D721Med (cell line): Measurements from ENCODE around the gene FCAMR.
"Not testable (repeated sequence)": the region's sequence is repeated elsewhere in the genome, so short reads cannot be mapped to it uniquely, and the experiment has no call there.

Source experiments
- DNase-seq: peaks from one replicate; pipeline ENCODE4 v3.0.0; 2011; ENCODE audit warnings: low spot score; ENCODE audit not compliant: insufficient read length
- FAIRE-seq: peaks from 2 replicates; lab custom pipeline; 2011; peaks lifted over from hg19 to GRCh38; lab: Jason Lieb, UNC
- TF ChIP-seq, protein P1 (sequence below): IDR thresholded peaks from 2 replicates; pipeline ENCODE4 v1.5.1; 2012; ENCODE audit warnings: mild to moderate bottlenecking, control low read depth; ENCODE audit not compliant: insufficient read depth; ENCODE audit errors: missing control alignments

Gene FCAMR

DNA sequence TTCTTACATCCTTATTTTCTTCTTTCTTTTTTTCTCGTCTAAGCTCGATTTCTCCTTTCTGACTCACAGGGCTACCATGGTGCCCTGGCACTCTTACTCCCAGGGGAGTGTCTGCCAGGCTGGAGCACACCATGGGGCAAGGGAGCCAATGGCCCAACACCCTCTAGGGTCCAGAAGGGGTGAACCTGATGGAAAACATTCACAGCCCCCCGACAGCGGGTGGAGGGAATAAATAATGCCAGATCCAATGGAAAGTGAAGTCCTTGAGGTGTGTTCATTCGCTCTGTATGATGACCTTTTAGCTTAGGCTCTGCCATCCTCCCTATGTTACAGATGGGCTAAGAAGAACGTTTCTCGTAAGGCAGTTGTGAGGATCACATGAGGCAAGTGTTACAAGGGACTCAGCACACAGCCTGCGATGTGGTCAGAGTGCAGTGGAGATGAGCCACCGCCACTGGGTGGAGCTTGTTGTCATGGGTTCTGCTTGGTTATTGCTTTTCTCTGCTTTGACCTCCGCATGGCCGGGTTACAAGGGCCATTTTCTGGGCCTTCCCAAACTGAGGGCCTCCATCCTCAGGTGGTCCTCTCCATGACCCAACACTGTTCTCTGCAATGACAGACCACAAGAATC is 45.0 kb downstream of the FCAMR start:
- TF ChIP-seq, protein P1, sequence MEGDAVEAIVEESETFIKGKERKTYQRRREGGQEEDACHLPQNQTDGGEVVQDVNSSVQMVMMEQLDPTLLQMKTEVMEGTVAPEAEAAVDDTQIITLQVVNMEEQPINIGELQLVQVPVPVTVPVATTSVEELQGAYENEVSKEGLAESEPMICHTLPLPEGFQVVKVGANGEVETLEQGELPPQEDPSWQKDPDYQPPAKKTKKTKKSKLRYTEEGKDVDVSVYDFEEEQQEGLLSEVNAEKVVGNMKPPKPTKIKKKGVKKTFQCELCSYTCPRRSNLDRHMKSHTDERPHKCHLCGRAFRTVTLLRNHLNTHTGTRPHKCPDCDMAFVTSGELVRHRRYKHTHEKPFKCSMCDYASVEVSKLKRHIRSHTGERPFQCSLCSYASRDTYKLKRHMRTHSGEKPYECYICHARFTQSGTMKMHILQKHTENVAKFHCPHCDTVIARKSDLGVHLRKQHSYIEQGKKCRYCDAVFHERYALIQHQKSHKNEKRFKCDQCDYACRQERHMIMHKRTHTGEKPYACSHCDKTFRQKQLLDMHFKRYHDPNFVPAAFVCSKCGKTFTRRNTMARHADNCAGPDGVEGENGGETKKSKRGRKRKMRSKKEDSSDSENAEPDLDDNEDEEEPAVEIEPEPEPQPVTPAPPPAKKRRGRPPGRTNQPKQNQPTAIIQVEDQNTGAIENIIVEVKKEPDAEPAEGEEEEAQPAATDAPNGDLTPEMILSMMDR = no peak
- no peak for DNase-seq
- FAIRE-seq = no peak

- FAIRE-seq (no peak), DNase-seq (no peak)
- TF ChIP-seq, protein P1 = no peak
Measured at GRCh38 chr1:206924592-206925105, 45.6 kb downstream of the FCAMR start.

- DNase-seq, FAIRE-seq: not testable (repeated sequence)
Measured at GRCh38 chr1:206923961-206924557, 46.2 kb downstream of the FCAMR start.

DNA sequence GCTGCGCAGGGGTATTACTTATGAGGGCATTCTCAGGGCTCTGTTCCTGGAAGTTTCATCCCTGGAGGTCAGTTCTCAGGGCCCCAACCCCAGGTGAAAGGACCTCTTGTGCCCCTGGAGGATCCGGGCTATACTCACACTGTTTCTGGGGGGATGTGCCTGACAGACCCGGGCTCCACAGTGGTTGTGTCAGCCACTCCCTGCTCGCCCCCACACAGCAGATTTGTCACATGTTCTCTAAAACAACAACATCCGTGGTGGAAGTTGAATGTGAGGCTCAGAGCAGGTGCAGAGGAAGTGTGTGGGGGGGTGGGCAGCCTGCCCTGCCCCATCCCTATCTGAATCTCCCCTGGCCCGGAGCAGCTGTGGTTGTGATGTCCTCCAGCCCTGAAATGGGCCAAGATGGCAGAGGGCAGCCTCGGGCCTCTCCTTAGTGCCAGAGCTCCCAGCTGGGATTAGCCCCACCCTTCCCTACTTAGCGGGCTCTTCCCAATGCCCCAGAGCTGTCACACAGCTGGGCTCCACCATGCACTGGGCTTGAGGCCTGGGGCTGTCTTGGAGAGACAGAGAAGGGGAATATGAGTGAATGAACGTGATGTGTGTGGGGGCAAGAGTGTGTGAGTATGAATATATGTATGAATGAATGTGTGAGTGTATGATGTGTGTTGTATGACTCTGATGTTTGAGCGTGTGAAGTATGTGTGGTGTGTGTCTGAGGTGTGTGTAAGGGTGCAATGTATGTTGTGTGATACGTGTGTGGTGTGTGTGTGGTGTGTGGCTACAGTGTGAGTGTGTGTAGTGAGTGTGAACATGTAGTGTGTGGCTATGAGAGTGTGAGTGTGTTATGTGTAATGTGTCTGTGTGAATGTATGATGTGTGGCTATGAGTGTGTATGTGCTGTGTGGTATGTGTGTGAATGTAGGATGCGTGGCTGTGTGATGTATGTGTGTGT is 47.0 kb downstream of the FCAMR start:
- DNase-seq (no peak), FAIRE-seq (no peak)
- TF ChIP-seq, protein P1 = no peak

DNA sequence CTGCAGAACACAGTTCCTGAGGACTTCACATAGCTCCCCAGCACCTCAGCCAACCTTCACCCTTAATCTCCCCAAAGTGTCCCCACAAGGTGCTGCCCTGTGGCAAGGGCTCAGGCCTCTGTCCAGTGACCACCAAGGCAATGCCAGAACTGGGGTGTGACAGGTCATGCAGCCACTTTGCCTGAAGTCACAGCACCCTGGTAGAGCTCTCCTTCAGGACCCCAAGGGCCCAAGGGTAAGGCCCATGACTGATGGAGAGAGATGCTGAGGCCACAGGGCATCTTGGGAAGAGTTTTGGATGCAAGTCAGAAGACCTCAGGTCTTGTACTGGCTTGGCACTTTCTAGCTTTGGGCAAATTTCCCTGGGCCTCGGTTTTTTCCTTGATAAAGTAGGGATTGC is 47.7 kb downstream of the FCAMR start:
- FAIRE-seq = no peak
- DNase-seq = no peak
- TF ChIP-seq, protein P1 = no peak

DNA sequence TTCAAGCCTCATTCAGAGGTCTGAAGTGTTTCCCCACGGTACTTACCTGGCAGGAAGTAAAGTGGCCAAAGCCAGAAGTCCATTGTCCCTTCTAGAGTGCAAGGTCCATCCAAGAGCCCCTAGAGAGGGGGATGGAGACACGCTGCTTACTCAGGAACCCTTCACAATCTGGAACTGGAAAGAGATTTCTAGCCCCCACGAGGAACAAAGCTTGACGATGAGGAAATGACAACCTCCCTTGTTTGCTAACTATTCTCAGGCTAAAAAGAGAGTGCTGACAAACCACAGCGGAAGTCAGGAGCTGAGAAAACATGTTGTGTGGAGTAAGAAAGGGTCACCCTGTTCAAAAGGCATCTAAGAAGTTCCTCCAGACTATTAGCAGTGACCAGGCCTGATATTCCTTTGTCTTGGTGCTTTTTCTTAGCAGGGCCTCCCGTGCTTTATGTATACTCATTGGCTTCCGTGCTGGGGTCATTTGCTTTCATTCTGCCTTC is 48.4 kb downstream of the FCAMR start, which contains the start of gene FCMR:
Gene FCMR, minus strand, starts transcription at position 170 of the 494 bp plus-strand sequence. Its CDS starts 87 bp downstream, at position 83.
- FAIRE-seq (no peak), DNase-seq (no peak)
- TF ChIP-seq, protein P1 = no peak

DNA sequence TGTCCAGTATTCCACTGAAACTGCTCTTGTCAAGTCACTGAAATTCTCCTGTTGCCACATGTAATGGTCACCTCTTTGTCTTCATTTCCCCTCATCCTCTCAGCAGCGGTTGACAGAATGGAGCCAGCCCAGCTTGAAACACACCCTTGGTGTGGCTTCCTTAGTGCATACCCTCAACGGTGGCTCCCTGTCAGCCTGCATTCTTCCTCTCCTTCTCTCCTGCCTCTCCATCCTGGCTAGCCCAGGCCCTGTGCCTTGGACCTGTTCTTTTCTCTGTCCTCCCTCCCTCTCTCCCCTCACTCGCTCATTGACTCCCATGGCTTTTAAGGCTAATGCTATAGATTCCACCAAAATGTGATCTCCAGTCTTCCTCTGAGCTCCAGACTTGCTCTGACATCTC is 52.2 kb downstream of the FCAMR start:
- DNase-seq (no peak), FAIRE-seq (no peak)
- TF ChIP-seq, protein P1 = no peak
